DMS53 treated with DMSO at 0.1 percent for 48 hours (cell line): ENCODE data around the gene WSCD2.
"Not testable (repeated sequence)": the region's sequence is repeated elsewhere in the genome, so short reads cannot be mapped to it uniquely, and the experiment has no call there.

Experiments used
- DNase-seq: peaks from one replicate; lab custom pipeline; 2025; ENCODE audit not compliant: unreplicated experiment; lab: John Stamatoyannopoulos, UW

Gene WSCD2

DNA sequence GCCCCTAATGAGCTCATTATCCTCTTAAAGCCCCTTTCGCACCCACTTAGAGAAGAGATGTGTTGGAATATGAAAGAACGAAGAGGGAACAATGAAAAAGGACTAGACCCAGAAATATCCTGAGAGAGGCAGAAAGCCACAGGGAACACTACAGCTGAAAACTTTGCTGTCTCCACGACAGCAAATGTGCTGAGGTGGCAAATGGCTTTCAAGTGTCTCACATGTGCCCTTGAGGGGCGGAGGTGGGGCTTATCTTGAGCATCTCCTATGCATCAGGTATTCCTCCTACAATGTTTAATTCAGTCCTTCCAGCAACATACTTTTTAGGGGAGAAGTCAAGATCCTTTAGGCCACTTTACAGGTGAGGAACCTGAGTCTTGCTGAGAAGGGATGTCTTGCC is 62.9 kb downstream of the WSCD2 start:
- DNase-seq, result no peak

DNA sequence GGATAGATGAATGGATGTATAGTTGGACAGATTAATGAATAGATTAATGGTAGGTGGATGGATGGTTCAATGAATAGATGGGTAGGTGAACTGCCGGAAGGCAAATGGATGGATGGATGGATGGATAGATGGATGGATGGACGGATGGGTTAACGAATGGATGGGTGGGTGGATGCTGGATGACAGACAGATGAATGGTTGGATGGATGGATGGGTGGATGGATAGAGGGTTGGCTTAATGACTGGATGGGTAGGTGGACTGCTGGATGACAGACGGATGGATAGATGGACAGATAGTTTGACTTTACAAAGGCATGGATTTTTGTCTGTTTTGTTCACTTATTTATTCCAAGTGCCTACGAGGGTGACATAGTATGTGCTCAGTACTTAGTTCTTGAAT is 64.4 kb downstream of the WSCD2 start:
- DNase-seq, result no peak

DNA sequence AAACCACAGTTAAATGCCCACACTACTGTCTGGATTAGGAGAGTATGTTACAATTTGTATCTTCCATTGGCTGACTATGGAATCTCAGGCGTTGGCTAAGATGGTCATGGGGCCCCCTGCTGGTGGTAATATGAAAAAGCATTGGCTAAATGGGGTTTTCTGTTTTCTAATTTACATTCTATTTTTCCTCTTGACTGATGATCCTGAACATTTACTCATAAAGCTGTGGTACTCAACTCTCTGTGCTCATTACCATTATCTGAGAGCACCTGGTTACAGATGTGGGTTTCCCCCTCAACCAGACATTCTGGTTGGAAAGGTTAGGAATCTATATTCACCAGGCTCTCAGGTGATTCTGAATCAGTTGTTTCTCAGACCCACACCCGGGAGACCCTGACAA is 64.8 kb downstream of the WSCD2 start:
- DNase-seq, result peak; percentile 39

DNA sequence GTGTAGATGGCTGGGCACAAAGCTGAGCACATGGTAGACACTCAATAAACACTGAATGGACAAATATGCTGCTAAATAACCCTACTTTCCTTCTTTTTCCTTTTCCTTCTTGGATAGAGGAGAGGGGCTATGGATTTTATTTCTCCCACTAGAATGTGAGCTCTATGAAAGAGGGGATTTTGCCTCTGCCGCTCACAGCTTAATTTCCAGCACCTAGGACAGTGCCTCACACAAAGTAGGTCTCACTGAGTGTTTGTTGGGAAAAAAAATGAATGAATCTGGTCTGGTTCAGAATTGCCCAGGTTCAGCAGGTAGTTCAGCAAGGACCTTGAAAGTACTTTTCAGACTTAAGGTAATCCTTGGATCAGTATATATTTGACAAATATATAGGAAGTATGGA is 65.5 kb downstream of the WSCD2 start:
- DNase-seq, result no peak

DNA sequence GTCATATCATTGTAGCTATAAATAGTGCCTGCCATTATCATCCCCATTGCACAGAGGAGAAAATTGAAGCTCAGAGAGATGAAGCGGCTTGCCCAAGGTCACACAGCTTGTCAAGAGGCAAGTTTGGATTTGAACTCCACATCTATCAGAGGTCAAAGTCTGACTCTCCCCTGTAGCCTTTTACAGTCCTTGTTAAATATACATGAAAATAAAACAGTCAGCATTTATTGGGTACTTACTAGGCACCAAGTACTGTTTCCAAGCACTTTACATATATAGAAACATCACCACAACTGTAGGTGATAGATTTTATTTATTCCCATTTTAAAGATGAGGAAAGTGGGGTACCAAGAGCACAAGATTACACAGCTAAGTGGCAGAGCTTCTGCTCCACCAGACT is 67.2 kb downstream of the WSCD2 start:
- no peak for DNase-seq

DNA sequence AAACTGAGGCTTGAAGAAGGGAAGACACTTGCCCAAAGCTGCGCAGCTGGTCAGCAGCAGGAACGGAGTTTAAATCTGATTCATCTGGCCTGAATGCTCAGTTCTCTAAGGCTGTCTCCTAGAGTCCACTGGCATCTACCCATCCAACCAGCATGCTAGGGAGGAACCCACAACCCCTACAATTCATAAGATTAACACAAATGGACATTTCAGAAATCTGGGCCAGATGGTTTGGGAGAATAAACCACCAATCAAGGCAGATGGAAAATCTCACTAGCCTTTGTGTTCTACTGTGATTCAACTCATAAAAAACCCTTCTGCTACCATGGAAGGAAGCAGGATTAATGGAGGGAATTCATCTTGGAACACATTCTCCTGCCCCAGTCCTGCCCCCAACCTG is 67.8 kb downstream of the WSCD2 start:
- no peak for DNase-seq

DNA sequence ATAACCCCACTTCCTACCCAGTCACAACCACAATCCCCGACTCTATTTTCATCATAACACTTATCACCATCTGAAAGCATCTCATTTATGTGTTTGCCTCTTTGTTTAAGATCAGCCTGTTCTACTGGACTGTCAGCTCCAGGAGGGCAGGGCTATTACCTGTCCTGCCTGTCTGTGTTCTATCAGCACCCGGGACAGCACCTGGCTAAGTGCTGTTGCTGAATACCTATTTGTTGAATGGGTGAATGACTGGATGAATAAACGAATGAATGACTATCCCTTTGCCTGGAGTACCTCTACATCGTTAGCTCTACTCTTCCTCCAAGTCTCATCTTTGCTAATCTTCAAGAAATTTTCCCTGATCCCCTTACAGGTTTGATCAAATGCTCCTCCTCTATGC is 69.0 kb downstream of the WSCD2 start:
- no peak for DNase-seq

DNA sequence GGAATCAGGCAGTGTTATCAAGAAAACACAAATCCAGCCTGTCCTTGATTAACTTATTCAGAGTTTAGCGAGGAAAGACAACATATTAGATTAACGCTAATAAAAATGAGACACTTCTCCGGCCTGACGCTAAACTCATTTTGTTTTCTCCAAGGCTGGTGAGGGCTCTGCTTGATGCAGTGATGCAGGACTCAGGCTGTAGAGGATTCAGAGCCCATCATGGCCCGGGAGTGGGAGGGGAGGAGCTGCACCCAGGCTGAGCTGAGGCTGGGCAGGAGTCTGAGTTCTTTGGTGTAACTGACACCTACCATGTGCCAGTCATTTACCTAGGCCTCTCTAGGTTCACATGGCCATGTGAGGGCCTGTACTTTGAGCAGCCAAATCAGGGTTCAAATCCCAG is 70.0 kb downstream of the WSCD2 start:
- DNase-seq, result no peak

DNA sequence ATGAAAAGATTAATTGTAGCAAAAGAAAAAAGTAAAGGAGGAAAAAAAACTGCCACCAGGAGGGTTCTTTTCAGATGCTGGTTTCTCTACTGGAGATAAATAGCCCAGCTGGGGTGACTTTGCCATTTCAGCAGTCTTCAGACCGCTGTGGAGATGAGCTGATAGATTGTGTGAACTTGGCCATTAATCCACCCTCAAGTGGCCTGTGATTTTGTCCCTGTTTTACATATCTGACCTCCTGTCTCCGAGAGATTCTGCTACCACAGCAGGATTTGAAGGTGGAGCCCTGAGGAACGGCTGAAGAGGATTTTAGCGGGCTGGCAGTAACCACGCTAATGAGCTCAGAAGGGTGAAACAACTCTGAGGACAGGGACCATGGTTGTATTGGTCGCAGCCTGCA is 72.7 kb downstream of the WSCD2 start:
- no peak for DNase-seq

DNA sequence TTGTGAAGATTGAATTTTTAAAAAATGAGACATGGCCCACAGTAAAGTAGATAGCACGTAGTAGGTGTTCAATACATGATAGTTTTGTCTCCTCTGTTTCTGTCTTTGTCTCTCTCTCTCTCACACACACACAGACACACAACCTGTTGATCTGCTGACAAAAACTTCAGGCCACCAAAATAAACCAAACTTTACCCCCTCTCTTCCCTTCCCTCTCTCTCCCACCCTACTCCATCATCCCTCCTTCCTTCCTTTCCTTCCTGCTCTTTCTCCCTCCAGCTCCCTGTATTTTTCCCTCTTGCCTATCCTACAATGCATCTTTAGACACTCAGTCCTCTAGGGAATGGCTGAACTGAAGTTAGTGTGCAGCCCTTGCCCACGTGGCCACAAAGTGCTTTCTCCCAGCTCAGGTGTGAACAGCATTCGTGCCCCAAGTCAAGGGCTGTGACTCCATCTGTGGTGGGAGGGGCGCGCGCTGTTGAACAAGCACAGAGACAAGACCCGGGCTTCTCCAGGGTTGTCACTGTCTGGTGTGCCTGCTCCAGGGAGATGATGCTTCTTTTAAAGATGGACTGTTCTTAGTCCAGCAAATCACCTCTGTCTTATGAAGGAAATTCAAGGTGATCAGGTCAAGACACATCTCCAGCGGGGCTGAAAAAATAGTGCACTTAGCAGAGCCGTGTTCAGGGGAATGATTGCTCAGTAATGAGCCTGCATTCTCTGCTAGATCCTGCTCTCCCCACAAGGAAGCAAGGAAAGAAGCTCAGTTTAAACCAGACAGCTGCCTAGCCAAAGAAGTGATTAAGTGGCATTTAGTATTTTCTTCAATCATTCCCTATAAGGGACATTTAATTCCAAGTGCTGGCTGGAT is 75.3 kb downstream of the WSCD2 start:
- DNase-seq, result no peak

DNA sequence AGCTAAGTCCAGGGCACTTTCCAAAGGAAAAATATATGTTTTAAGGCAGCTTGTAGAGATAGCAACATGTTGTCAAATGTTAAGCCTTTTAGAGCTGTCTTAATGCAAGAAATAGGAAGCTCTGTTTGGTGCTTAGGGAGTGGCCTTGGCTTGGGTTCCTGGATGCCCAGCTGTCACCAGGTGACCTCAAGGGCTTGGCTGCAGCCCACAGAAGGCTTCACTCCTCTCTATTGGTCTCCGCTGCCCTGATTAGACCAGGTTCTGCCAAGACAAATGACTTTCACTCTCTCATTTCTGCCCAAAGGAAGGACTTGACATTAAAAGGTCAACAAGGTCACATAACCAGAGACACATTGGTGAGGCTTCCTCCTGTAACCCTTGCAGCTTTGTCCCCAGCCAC is 76.8 kb downstream of the WSCD2 start:
- no peak for DNase-seq

DNA sequence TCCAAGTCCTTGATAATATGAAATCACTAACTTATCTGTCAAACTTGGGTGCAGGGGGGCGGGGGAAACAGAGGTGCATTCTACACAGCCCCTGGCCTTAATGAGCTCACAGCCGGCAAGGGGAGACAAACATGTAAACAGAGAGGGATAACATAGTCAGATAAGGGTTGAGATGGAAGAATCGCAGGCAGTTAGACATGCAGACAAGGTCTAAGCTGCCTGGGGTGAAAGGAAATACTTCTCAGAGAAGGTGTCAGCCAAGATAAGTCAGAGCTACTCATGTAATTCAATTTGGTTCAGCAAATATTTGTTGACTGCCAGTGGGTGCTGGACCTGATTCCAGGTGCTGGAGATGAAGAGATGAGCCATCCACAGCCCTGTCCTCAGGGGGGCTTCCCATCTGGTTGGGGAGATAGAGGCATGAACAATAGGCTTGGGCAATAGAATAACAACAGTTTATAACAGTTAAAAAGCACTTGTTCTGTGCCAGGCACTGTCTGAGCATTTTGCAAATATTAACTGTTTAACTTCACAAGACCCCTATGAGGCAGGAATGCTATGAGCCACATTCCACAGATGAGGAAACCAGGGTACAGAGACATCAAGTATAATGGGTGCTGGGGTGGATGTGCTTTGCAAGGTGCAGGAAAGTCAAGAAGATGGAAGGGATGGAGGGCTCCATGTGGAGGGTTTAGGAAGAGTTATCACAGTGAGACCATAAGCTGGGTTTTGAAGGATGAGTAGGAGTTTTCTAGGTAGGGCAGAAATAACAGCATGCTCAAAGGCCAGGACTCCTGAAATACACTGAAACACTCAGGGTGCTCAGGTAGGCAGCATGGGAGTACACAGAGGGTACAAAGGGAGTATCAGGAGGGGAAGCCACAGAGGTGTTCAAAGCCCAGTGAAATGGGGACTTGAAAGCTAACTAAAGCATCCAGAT is 79.0 kb downstream of the WSCD2 start:
- DNase-seq, result no peak

DNA sequence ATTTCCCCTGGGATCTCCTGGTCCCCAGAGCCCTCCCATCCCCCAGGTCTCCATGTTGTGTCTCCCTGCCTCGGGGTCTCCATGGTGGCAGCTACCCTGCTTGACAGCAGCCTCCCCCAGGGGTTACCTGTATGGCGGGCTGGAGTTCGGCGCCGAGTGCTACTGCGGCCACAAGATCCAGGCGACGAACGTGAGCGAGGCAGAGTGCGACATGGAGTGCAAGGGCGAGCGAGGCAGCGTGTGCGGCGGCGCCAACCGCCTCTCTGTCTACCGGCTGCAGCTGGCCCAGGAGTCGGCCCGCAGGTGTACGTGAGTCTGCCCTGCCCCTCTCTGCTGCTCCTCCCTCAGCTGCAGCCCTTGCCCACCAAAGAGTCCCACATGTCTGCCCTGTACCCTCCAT is 80.9 kb downstream of the WSCD2 start:
- DNase-seq, result no peak

DNA sequence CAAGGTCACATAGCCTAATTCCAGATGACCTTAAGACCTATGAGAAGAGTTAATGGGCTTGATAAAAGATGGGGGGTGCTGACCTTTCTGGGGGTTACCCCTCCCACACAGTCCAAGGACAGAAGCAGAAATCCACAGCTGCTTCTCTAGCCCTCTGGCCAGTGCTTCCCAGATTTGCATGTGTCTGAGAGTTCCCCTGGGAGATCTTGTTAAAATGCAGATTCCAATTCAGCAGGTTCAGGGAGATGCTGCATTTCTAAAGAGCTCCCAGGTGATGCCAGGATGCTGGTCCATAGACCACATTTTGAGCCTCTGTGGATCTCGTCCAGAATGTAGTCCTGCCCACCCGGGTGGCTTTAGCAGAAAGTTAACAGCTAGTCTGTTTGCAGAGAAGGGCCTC is 82.1 kb downstream of the WSCD2 start:
- no peak for DNase-seq

DNA sequence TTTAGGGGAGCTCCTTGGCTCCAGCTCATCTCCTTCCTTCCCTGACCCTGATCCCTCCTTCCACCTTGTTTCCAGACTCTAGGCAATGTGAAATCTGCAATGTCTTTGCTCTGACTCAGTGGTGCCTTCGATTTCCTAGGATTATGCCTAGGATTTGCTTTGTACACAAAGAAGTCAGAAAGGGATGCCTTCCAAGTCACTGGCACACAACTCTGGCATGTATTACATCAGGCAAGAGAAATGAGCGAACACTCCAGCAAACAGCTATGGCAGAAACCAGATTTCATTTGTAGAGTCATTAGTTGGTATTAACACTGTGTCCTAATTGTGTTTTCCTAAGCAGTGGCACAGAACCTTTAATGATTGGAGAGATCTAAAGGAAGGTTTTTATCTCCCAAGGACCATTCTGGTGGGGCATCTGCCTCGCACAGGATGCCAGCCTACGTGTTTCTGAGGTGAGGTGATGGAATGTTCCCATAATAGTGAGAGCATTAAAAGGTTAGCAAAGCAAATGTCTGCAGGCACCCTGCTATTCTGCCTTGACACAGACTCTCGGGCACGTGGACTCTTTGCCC is 84.9 kb downstream of the WSCD2 start:
- DNase-seq, result no peak

DNA sequence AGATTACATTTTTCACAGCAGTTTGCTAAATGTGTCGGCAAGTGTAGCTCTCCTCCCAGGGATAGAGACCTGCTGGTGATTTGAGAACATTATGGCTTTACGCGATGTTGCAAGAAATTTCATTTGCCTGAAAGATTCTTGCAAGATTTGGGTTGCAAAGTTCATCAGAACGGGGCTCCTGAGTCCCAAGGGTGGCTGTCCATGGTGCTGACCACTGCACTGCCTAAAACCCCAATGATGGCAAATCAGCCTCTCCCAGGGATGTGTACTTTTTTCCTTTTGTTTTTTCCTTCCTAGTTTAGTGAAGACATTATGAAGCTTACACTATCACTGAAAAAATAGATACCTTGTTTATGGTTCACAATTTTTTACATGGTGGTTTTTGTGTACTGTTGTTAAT is 85.4 kb downstream of the WSCD2 start:
- DNase-seq, result no peak

DNA sequence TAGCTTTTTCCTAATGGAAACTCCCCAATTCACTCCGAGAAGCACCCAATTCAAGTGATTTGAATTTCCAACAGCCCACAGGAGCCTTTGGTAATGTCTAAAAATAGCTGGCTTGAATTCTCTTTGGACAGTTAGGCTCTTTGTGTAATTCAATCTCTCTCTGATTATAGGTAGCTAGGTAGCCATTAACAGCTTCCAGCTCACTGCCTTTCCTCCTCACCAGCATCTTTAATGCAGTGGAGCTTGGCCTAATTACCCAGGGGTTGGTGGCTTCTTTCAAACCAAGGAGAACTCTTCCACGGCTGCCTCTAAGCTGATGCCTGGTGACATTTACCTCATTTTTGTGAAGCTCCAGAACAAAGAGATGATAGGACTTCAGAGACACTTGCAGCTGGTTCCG is 86.4 kb downstream of the WSCD2 start:
- no peak for DNase-seq

DNA sequence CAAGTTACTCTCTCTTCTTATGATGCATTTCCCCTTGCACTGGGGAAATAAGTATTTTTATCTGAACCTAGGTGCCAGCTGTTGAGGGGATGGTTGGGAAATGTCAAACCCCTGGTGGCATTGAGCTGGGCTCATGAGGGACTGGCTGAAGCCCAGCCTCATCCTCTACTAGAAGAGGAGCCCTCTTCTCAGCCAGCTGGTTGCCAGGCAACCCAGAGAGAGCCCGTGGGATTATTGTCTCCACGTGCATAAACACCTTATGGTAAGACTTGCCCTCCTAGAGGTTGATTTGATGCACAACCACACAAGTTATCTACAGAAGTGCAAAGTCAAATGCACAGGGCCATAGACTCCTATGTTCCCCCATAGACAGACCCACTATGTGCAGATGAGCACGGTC is 89.8 kb downstream of the WSCD2 start:
- DNase-seq, result no peak

DNA sequence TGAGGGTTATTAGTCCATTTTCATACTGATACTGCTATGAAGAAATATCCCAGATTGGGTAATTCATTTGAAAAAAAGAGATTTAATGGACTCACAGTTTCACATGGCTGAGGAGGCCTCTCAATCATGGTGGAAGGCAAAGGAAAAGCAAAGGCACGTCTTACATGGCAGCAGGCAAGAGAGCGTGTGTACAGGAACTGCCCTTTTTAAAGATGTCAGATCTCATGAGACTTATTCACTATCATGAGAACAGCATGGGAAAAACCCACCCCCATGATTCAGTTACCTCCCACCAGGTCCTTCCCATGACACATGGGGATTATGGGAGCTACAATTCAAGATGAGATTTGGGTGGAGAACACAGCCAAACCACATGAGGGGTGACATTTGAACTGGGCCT is 96.0 kb downstream of the WSCD2 start:
- not testable (repeated sequence) for DNase-seq

DNA sequence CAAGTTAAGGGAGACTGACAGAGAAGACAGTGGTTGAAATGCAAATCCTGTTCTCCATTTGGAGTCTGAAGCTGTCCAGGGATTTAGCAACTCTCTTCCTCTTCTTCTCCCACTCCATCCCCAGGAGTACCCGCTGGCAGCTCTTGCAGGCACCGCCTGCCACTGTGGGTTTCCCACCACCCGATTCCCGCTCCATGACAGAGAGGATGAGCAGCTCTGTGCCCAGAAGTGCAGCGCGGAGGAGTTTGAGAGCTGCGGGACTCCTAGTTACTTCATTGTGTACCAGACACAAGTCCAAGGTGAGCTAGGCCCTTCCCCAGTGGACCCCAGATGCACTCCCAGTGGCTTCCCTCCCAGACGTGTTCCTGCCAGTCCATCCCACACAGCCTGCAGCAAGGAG is 97.8 kb downstream of the WSCD2 start:
- DNase-seq, result no peak

DNA sequence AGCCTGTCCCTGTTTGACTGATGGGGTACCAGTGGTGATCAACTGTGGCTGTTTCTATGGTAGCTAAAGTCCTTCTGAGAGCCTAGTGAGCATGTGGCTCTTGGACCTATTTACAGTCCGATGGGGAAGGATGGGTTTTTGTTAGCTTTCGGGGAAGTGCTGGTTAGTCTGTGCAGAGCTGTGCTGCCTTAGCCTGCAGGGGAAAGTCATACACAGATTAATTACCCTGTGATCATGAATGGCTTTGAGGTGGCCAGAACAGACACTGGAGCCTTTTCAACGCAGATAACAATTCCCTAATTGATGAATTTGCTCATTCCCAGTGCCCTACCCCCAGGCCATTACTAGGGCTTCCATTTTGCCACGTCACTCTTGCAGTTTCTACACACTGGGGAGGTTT is 99.7 kb downstream of the WSCD2 start:
- DNase-seq, result no peak
